Right lobe of liver (tissue), 4 donors: ENCODE data around the gene ZNF621.

Experiments used
- CTCF ChIP-seq, 4 donors: fragments of 200-600 bp in 3 of 4; fragments of 450-650 bp in 1 of 4; IDR thresholded peaks; one replicate each; pipeline versions ENCODE4 v1.5.1 to v1.8.0; 2016 to 2022; ENCODE audit warnings: antibody characterized with exemption in 4 of 4, mild to moderate bottlenecking in 2 of 4
- POLR2A ChIP-seq: fragments of 450-650 bp; IDR thresholded peaks from one replicate; pipeline ENCODE4 v1.6.1; 2017; ENCODE audit warnings: antibody characterized with exemption, mild to moderate bottlenecking
- donor health status: DM: no; HTN: no; CAD: no.
- donor health status: DM: no; HTN: no; CAD: no.
- donor health status: DM: no; HTN: yes; CAD: no.

- TF ChIP-seq CTCF (IDR thresholded peaks at IDR 0.05) (no peak), POLR2A (no peak)
These were observed 60.7 kb downstream of the ZNF621 start for GRCh38 chr3:40585381-40586016.
